Activated naive CD4-positive, alpha-beta T cell treated with anti-CD3 and anti-CD28 coated beads, Interleukin-2, amount 50 U/mL, for 72 hours (primary cell): ENCODE data around the gene SH2B2. TPM values are rescaled to one million over a fixed set of nuclear protein-coding genes. Genes with fewer than 3 reads are reported as not detected.

Source experiments
- ATAC-seq, 2 donors: fragments of 150-1000 bp; cut with Tn5 transposase; 2 replicates each; pipeline ENCODE4 v1.10.0; 2021; ENCODE audit warnings: mild to moderate bottlenecking in 2 of 2, moderate library complexity in 2 of 2
- DNase-seq, 2 donors: peaks; one replicate each; pipeline ENCODE4 v3.0.0; 2021 to 2022; ENCODE audit warnings: low spot score in 2 of 2
- H3K27ac Mint-ChIP-seq, 2 donors: one replicate each; pipeline ENCODE4 v1.8.0; 2022; ENCODE audit warnings: mild to moderate bottlenecking in 2 of 2, mixed read lengths in 2 of 2
- H3K36me3 Mint-ChIP-seq, 2 donors: one replicate each; pipeline ENCODE4 v1.8.0; 2022; ENCODE audit warnings: mixed read lengths in 2 of 2
- H3K9me3 Mint-ChIP-seq, 2 donors: one replicate each; pipeline ENCODE4 v1.8.0; 2022; ENCODE audit warnings: mixed read lengths in 2 of 2
- total RNA-seq, 2 donors: library from RNA; stranded (reverse); gene quantifications; one replicate each; pipeline ENCODE4 v1.2.3, GENCODE V29; 2022

Gene SH2B2
- total RNA-seq, 2 donors from 2014 or later: 0.84 to 6.3 TPM

- Mint-ChIP-seq H3K27ac (no peak overlapping the region), H3K36me3 (no peaks in the 10 kb centered on the region), H3K9me3 (no peaks in the 10 kb centered on the region)
- DNase-seq: no peak
- no peak for ATAC-seq
Measured at GRCh38 chr7:102258749-102259107, 27.9 kb upstream of the SH2B2 start.

GRCh38 chr7:102260856-102261255, 25.8 kb upstream of the SH2B2 start:
- no peaks in the 10 kb centered on the region for H3K9me3 Mint-ChIP-seq
- H3K27ac Mint-ChIP-seq: no peak overlapping the region
- no peaks in the 10 kb centered on the region for H3K36me3 Mint-ChIP-seq
- ATAC-seq (no peak), DNase-seq (no peak)

- no peak overlapping the region for H3K27ac Mint-ChIP-seq
- ATAC-seq: no peak
- no peaks in the 10 kb centered on the region for H3K36me3 Mint-ChIP-seq
- no peaks in the 10 kb centered on the region for H3K9me3 Mint-ChIP-seq
- DNase-seq: no peak
Measured at GRCh38 chr7:102261451-102261850, 25.2 kb upstream of the SH2B2 start.

- ATAC-seq (no peak), DNase-seq (no peak)
- Mint-ChIP-seq H3K9me3 (no peaks in the 10 kb centered on the region), H3K27ac (no peak overlapping the region), H3K36me3 (no peaks in the 10 kb centered on the region)
Measured at GRCh38 chr7:102262546-102262945, 24.1 kb upstream of the SH2B2 start.

GRCh38 chr7:102264367-102264891, 22.2 kb upstream of the SH2B2 start:
- DNase-seq (no peak), ATAC-seq (no peak)
- Mint-ChIP-seq H3K9me3 (no peaks in the 10 kb centered on the region), H3K36me3 (no peaks in the 10 kb centered on the region), H3K27ac (no peak overlapping the region)

GRCh38 chr7:102266541-102266940, 20.1 kb upstream of the SH2B2 start:
- ATAC-seq: no peak
- Mint-ChIP-seq H3K36me3 (no peaks in the 10 kb centered on the region), H3K27ac (no peak overlapping the region), H3K9me3 (no peaks in the 10 kb centered on the region)
- DNase-seq: no peak

- Mint-ChIP-seq H3K9me3 (no peaks in the 10 kb centered on the region), H3K36me3 (no peaks in the 10 kb centered on the region), H3K27ac (no peak overlapping the region)
- ATAC-seq: no peak
- no peak for DNase-seq
Measured at GRCh38 chr7:102268635-102269034, 18.0 kb upstream of the SH2B2 start.

- no peaks in the 10 kb centered on the region for H3K9me3 Mint-ChIP-seq
- no peak overlapping the region for H3K27ac Mint-ChIP-seq
- no peak for DNase-seq
- ATAC-seq: no peak
- H3K36me3 Mint-ChIP-seq: no peaks in the 10 kb centered on the region
Measured at GRCh38 chr7:102270178-102270887, 16.3 kb upstream of the SH2B2 start.

GRCh38 chr7:102271158-102271798, 15.4 kb upstream of the SH2B2 start:
- H3K9me3 Mint-ChIP-seq: no peaks in the 10 kb centered on the region
- no peaks in the 10 kb centered on the region for H3K36me3 Mint-ChIP-seq
- H3K27ac Mint-ChIP-seq: peak overlapping the region in 1 of 2 donors; percentile 14
- no peak for DNase-seq
- ATAC-seq: no peak

GRCh38 chr7:102272075-102272916, 14.4 kb upstream of the SH2B2 start:
- Mint-ChIP-seq H3K27ac (no peak overlapping the region), H3K9me3 (no peaks in the 10 kb centered on the region), H3K36me3 (no peaks in the 10 kb centered on the region)
- DNase-seq: peak in 1 of 2 donors; percentile 87
- ATAC-seq: peak; percentile 88 to 91

GRCh38 chr7:102272917-102273748, 13.5 kb upstream of the SH2B2 start:
- no peaks in the 10 kb centered on the region for H3K9me3 Mint-ChIP-seq
- H3K27ac Mint-ChIP-seq: no peak overlapping the region
- no peaks in the 10 kb centered on the region for H3K36me3 Mint-ChIP-seq
- no peak for DNase-seq
- ATAC-seq: no peak

- no peaks in the 10 kb centered on the region for H3K36me3 Mint-ChIP-seq
- DNase-seq: no peak
- H3K9me3 Mint-ChIP-seq: no peaks in the 10 kb centered on the region
- no peak for ATAC-seq
- H3K27ac Mint-ChIP-seq: no peak overlapping the region
Measured at GRCh38 chr7:102273749-102274712, 12.6 kb upstream of the SH2B2 start.

- Mint-ChIP-seq H3K27ac (no peak overlapping the region), H3K9me3 (no peaks in the 10 kb centered on the region), H3K36me3 (no peaks in the 10 kb centered on the region)
- ATAC-seq (no peak), DNase-seq (no peak)
Measured at GRCh38 chr7:102275123-102275703, 11.5 kb upstream of the SH2B2 start.

GRCh38 chr7:102277901-102278300, 8.8 kb upstream of the SH2B2 start:
- DNase-seq (no peak), ATAC-seq (no peak)
- Mint-ChIP-seq H3K9me3 (no peaks in the 10 kb centered on the region), H3K36me3 (no peaks in the 10 kb centered on the region), H3K27ac (no peak overlapping the region)
